Renal pelvis (tissue), 12 donors: ENCODE measurements around the gene SUPT5H. TPM values are rescaled to one million over a fixed set of nuclear protein-coding genes. Genes with fewer than 3 reads are reported as not detected.

Experiments used
- DNase-seq: peaks from one replicate; pipeline ENCODE4 v3.0.0-alpha.2; 2013
- long read RNA-seq, 16 experiments: transcript quantifications; one replicate each; lab custom pipeline, GENCODE V29; 2026
- polyA plus RNA-seq, 3 donors: library from polyadenylated mRNA; unstranded; fragments of 120-200 nt; gene quantifications; one replicate each; pipeline ENCODE4 v1.2.1, GENCODE V29; 2013; ENCODE audit not compliant: insufficient read length in 3 of 3

The SUPT5H gene
- polyA plus RNA-seq = 100 to 1,000 TPM; 149 to 158 (median 149) TPM
- long read RNA-seq, donor 1, partial matches to known transcripts = 0 of 4 reads
- long read RNA-seq, donor 1, other reads (novel, unspliced or antisense) = 0 of 4 reads
- long read RNA-seq, donor 2, partial matches to known transcripts = 0 of 3 reads
- long read RNA-seq, donor 2, other reads (novel, unspliced or antisense) = 0 of 3 reads
- long read RNA-seq, donor 3, partial matches to known transcripts = 5 of 8 reads
- long read RNA-seq, donor 3, other reads (novel, unspliced or antisense) = 0 of 8 reads
- long read RNA-seq, donor 4, partial matches to known transcripts = 17 of 23 reads
- long read RNA-seq, donor 4, other reads (novel, unspliced or antisense) = 5 of 23 reads
- long read RNA-seq, donor 5, partial matches to known transcripts = 0 of 1 reads
- long read RNA-seq, donor 5, other reads (novel, unspliced or antisense) = 0 of 1 reads
- long read RNA-seq, donor 6, transcript SUPT5H-218 (2 exons, 718 nt) = major isoform, 5 of 5 reads
- long read RNA-seq, donor 6, partial matches to known transcripts = 0 of 5 reads
- long read RNA-seq, donor 6, other reads (novel, unspliced or antisense) = 0 of 5 reads
- long read RNA-seq, donor 7, partial matches to known transcripts = 17 of 22 reads
- long read RNA-seq, donor 7, other reads (novel, unspliced or antisense) = 0 of 22 reads
- long read RNA-seq, donor 8, partial matches to known transcripts = 0 of 6 reads
- long read RNA-seq, donor 8, other reads (novel, unspliced or antisense) = 5 of 6 reads
- long read RNA-seq, donor 9, partial matches to known transcripts = 8 of 14 reads
- long read RNA-seq, donor 9, other reads (novel, unspliced or antisense) = 0 of 14 reads
- long read RNA-seq, donor 10, transcript SUPT5H-218 (2 exons, 718 nt) = major isoform, 6 of 7 reads
- long read RNA-seq, donor 10, partial matches to known transcripts = 0 of 7 reads
- long read RNA-seq, donor 10, other reads (novel, unspliced or antisense) = 0 of 7 reads
- long read RNA-seq, donor 11, partial matches to known transcripts = 0 of 4 reads
- long read RNA-seq, donor 11, other reads (novel, unspliced or antisense) = 0 of 4 reads
- long read RNA-seq, donor 12, transcript SUPT5H-218 (2 exons, 718 nt) = major isoform, 5 of 20 reads
- long read RNA-seq, donor 12, partial matches to known transcripts = 0 of 20 reads
- long read RNA-seq, donor 12, other reads (novel, unspliced or antisense) = 12 of 20 reads
- long read RNA-seq, donor 13, partial matches to known transcripts = 0 of 4 reads
- long read RNA-seq, donor 13, other reads (novel, unspliced or antisense) = 0 of 4 reads
- long read RNA-seq, donor 14 = 0 reads
- long read RNA-seq, donor 15, transcript SUPT5H-218 (2 exons, 718 nt) = major isoform, 10 of 12 reads
- long read RNA-seq, donor 15, partial matches to known transcripts = 0 of 12 reads
- long read RNA-seq, donor 15, other reads (novel, unspliced or antisense) = 0 of 12 reads
- long read RNA-seq, donor 16, partial matches to known transcripts = 5 of 10 reads
- long read RNA-seq, donor 16, other reads (novel, unspliced or antisense) = 0 of 10 reads

DNA sequence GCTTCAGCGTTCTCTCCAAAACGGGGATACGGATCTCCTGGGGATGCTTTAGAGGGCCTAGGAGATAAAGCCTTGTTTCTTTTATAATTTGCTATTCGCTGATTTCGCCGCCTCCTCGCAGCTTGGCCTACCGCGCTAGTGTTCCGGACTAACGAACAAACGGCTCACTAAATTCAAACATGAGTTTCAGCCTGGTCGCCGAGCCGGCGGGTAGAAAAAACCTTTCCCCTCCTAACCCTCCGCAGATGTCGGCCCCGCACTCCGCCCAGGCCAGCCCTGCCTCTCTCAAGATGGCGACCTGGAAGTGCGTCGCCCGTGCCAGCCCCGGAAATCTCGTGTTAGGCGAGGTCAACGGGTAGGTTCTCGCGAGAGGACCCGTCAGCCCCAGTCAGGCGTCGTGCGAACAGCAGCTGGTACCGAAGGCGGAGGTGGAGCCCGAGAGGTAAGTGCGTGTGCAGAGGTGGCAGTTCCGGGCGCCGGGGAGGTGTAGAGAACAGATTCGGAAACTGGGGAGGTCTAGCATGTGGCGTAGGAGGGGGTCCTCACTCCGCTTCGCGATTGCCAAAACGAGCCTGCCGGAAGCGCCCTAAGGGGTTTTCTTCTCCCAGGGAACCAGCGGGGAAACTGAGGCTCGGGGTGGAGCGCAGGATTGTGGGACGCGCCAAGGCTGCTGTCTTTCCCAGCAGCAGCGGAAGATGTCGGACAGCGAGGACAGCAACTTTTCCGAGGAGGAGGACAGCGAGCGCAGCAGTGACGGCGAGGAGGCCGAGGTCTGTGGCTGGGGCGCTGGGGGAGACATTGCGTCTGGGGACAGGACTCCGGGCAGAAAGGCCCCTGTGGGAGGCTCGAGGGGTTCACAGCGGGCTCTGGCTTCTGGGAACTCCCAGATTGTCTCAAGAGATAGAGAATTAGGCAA, at the start of gene SUPT5H:
Gene SUPT5H, plus strand, starts transcription at position 387 of the 916 bp plus-strand sequence. Its CDS starts 309 bp downstream, at position 696.
- DNase-seq = peak; percentile 97

DNA sequence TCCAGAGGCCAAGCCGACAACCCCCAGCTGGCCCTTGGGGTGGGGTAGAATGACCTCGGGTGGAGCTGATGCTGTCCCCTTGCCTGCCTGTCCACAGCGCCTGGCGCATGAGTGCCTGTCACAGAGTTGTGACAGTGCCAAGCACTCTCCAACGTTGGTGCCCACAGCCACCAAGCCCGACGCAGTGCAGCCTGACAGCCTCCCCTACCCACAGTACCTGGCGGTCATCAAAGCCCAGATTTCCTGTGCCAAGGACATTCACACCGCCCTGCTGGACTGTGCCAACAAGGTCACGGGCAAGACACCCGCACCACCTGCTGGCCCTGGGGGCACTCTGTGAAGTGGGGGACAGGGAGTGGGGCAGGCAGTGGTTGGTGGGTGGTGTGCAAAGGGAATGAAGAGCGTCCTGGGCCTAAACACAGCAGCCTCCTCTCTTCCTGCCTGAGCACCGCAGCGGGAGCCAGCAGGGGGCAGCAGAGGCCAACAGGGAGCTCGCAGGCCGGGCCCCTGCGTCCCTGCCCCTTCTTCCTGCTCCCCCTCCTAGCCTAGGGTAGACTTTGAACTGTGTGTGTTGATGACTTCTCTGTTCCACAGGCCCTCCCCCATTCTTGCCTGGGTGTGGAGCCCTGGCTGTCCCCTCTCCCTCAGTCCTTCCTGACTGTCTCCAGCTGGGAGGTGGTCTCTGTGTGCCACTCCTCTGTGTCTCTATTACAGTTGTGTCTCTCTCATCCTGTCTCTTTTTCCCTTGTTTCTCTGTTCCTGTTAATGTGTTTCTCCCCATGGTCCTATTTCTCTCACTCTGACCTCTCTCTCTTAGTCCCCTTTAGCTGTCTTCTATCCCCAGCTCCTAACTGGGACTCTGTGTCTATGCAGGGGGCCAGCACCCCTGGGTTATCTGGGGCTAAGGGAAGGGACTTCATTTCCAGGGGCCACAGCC, 47.8 kb upstream of the SUPT5H start:
- DNase-seq = peak; percentile 71

DNA sequence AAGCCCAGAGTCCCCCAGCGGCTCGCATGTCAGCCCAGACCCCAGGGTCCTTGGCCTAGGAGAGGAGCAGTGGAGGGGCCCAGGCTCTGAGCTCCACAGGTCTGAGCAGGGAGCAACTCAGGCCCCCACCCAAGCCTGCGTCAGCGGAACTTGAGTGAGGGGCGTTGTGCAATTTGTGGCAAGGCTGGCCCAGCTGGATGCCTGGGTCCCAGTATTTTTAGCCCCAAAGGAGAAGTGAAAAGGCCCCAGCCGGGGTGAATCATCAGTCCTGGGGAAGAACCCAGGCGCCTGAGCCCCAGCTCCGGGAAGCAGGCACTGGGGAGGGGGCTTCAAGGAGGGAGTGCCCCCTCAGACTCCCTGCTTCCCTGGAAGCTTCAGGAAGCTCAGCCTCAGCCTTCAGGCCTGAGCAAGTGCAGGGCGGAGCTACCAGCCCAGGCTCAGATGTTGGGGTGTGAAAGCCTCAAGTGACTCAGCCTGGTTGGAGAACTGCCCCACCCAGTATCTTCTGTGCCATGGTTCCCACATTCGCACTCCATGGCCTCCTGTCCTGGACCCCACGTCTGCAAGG, 47.0 kb upstream of the SUPT5H start:
- no peak for DNase-seq

DNA sequence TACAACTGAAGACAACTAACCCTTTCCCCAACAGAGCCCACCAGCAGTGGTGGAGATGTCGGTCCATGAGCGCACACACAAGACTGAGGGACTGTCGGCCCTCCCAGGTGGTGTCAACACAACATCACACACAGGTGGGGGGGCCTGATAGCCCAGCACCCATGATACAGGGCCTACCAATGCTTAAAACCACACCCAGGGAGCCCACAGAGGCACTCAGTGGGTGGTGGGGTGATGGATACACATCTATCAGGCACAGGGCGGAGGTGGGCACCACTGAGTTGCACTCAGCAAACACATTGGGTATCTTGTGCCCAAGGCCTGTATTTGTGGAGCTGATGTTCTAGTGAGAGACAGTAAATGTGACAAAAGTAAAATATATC, 45.7 kb upstream of the SUPT5H start:
- no peak for DNase-seq

DNA sequence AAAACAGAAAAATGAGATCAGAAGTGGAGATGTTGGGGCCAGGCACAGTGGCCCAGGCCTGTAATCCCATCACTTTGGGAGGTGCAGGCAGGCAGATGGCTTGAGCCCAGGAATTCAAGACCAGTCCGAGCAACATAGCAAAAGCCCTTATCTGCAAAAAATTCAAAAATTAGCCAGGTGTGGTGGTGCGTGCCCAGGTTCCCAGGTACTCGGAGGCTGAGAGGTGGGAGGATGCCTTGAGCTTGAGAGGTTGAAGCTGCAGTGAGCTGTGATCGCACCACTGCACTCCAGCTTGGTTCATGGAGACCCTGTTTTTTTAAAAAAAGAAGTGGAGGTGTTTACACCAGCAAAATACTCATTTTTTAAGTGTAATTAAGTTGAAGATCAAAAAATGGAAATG, 45.3 kb upstream of the SUPT5H start:
- DNase-seq = no peak

DNA sequence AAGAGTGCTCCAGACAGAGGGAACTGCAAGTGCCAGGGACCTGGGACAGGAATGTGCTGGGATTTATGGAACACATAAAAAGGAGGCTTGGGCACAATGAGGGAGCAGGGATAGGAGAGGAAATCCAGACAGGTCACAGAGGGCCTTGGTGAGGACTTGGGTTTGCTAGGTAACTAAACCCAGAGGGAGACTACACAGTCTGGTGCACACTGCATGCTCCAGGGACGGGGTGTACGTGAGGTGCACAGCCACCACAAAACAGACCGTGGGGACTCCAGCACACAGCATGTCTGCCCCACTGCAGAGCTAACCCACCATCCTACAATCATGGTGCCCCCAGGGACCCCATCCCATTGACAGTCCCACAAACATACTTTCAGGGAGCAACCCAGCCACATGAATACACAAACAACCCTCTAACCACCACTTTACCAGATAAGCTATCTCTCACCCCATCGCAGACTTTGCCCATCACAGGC, 44.3 kb upstream of the SUPT5H start:
- DNase-seq = no peak

DNA sequence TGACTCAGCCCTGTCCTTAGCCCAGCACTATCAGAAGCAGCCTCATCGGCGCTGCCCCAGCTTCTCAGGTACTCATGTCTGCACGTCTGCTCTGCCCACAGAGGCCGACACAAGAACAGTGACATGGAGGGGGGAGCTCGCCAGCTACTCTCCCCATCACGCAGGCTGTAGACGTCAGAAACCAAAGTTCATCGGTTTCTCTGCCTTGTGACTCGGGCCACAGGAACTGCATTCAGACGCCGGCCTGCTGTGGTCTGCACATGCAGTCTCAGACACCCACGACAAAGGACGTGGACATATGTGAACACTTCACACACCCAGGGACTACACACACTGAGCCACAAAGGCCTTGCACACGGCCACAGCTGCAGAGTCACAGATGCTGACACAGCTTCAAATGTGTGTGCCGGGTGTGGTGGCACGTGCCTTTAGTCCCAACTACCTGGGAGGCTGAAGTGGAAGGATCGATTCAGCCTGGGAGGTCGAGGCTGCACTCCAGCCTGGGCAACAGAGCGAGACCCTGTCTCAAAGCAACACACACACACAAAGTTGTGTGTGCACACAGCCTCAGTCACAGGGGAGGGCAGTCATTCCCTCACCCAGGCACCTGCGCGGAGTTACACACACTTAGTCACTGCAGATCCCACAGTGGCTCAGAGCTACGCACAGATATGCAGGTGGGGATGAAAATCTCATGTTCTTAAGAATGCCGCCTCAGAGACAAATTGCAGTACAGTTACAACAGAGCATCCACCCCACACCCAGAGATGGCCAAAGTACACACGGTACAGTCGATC, 43.6 kb upstream of the SUPT5H start:
- DNase-seq = no peak

DNA sequence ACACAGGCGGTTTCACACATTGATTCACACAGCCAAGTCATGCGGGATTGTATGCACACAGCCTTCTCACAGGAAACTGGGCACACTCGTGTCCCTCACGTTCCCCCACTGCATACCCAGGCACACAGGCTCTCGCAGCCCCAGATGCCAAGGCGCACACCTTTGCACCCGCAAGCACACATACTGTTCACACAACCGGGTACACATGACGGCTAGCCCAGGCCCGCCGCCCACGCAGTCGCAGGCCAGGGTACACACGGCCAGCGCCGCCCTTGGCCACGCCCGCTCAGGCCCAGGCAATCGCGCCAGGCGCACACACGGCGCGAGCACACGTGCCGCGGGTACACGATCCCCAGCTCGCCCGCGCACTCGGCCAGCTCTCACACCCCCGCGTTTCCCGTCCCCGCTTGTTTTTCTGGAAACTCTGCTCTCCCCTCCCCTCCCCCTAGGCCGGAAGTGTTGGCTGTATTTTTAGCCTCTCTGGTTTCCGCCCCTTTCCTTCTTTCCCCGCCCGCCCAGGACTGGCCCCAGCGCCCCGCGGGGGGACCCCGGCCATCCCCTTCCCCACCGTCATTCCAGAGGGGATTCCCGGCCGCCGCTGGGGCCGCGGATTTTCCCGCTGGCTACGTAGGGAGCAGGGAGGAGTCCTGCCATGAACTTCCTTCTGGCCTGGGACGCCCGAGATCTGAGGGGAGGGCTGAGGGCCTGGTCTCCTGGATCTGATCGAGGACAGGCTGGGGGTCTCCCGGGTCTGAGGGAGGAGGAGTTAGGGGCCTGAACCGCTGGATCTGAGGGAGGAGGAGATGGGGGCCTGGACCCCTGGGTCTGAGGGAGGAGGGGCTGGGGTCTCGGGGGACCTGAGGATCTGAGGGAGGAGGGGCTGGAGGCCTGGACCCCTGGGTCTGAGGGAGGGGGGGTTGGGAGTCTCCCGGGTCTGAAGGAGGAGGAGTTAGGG, 42.8 kb upstream of the SUPT5H start:
- DNase-seq = peak; percentile 95

DNA sequence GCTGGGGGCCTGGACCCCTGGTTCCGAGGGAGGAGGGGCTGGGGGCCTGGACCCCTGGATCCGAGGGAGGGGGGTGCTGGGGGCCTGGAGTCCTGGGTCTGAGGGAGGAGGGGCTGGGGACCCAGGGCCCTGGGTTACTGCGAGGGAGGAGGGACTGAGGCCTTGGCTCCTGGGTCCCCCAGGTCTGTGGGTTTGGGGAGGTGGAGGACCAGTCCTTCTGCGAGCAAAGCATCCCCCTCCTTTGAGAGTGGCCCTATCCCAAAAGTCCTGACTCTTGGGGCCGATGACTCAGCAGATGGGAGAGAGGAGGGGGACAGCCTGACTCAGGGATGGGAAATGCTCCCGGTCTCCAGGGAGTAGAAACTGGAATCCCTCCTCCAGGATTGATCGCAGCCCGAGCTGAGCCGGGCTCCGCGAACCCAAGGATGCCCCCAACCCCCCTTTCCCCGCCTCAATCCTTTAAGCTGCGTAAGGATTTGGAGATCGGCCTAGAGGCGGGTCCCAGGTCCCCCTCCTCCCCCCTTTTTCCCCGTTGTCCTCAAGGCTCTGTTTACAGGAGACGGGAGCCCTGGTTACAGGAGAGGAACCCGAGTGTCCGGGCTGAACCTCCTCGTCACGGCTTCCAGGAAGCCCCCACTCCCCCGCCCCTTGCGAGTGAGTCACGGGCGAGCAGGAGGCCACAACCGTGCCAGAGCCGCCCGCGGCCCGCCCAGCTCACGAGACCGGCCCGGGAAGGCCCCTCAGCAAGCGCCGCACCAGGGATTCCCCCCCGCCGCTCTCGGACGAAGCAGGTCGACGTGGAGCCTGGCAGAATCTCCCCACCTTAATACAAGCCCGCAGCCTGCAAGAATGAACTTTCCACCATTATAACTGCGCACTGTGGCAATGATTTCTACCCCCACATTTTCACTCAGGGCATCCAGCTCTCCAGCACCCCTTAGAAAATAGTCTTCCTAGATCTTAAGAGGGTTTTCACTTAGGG, 41.8 kb upstream of the SUPT5H start:
- DNase-seq = peak; percentile 95

DNA sequence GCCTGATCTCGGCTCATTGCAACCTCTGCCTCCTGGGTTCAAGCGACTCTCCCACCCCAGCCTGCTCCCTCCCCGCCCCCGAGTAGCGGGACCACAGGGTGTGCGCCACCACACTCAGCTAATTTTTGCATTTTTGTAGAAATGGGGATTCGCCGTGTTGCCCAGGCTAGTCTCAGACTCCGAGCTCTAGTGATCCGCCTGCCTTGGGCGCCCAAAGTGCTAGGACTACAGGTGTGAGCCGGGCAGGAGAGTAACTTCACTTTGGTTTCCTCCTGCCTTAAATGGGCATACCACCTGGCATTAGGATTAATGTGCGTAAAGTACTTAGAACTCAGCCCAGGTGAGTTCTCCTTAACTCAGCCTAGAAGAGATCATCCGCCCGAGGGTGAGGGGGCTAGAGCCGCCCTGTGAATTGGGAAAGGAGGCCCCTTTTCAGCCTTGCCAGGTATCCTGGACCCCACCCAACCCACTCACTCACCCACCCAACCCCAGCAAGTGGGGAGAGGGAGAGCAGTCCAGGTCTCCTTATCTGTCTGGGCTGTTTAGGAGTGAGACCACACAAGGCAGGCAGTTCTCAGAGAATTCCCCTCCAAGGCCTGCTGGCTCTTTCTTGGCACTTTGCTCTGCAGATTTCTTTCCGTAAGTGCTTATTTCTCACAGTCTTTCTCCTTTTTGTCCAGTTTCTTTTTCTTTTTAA, 40.0 kb upstream of the SUPT5H start:
- DNase-seq = no peak

DNA sequence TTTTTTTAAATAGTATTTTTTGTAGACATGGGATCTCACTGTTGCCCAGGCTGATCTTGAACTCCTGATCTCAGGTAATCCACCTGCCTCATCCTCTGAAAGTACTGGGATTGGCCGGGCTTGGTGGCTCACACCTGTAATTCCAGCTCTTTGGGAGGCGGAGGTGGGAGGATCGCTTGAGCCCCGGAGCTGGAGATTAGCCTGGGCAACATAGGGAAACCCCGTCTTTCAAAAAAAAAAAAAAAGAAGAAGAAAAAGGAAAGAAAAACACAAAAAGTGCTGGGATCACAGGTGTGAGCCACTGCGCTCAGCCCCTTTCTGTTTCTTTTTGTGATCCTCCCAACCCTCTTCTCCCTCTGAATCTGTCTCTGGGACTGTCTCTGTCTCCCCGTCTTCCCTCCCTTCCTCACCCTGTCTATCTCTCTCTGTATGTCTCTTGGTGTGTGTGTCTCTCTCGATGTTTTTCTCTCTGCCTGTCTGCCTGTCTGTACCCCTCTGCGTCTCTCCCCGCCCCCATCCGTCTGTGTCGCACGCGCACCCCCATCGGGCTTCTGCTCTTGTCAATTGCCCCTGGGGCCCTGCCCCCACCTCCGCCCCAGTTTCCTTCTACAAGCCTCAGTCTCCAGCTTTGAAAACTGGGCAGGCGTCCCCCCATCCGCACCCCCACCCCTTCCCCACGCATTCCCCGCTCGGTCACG, 39.3 kb upstream of the SUPT5H start:
- DNase-seq = no peak

DNA sequence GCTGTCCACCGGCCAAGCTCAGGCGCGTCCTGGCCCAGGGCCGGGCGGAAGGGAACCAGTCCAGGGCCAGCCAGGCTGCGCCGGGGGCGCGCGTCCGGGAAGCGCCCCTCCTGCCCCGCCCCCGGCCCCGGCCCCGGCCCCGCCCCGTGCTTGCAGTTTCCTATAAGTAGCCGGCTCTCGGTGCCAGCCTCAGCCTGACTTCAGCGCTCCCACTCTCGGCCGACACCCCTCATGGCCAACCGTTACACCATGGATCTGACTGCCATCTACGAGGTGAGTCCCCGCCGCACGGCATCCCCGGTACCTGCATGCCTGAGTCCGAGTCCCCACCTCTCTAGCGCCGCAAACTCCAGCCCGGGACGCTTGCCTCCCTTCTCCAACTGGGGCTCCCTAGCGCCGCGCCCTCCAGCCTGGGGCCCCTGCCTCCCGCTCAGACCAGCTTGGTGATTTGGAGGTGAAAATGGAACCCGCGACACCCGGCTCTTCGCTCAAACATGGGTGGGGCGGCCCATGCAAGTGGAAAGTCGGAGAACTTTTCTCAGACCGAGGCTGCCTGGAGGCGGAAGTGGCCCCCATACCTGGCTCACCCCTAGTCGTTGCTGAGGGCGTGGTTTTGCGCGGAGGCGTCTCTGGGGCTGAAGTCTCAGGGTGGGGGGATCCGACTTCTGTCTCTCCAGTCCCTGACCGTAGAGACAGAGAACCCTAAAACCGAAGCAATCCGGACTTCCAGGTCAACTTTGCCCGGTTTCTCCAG, 38.5 kb upstream of the SUPT5H start, which contains the start of gene ZFP36:
Gene ZFP36, plus strand, starts transcription at position 192 of the 754 bp plus-strand sequence. Its CDS starts 58 bp downstream, at position 250.
- DNase-seq = peak; percentile 80

DNA sequence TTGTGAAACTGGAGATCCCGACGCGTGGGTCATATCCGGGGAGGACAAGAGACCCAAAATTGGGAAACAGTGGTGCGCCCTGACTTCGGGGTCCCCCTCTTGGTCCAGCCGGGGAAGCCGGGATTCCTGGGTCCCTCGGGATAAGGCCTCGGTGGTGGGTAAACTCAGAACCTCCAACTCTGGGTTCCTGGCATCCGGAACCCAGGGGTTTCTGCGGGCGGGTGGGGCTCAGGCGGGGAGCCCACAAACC, 38.0 kb upstream of the SUPT5H start:
- DNase-seq = no peak
